ENCODE measurements around the gene PLOD3.

DNA sequence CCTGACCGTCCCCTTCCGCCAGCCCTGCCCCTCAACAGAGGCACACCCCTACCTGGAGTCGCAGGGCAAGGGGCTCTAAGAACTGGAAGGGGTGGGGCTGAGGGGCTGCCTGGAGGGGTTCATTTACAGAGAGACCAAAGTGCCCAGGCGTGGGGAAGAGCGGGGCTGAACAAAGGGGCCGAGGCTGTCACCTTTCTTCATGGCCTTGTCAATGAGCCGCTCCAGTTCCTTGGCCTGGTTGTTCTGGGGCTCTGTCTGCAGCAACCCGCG is 22.5 kb upstream of the PLOD3 start:
- TF ChIP-seq, protein P1, sequence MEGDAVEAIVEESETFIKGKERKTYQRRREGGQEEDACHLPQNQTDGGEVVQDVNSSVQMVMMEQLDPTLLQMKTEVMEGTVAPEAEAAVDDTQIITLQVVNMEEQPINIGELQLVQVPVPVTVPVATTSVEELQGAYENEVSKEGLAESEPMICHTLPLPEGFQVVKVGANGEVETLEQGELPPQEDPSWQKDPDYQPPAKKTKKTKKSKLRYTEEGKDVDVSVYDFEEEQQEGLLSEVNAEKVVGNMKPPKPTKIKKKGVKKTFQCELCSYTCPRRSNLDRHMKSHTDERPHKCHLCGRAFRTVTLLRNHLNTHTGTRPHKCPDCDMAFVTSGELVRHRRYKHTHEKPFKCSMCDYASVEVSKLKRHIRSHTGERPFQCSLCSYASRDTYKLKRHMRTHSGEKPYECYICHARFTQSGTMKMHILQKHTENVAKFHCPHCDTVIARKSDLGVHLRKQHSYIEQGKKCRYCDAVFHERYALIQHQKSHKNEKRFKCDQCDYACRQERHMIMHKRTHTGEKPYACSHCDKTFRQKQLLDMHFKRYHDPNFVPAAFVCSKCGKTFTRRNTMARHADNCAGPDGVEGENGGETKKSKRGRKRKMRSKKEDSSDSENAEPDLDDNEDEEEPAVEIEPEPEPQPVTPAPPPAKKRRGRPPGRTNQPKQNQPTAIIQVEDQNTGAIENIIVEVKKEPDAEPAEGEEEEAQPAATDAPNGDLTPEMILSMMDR (IDR thresholded peaks at IDR 0.05), result no peak
- TF ChIP-seq EZH2 (IDR thresholded peaks at IDR 0.05; ENCODE audit: borderline replicate concordance, insufficient read depth, low read depth, low read length, poor library complexity, severe bottlenecking), result no peak

Data from B cell (primary cell).